HG02588 (cell line): ENCODE measurements around the gene CIITA.
"Not testable (repeated sequence)": the region's sequence is repeated elsewhere in the genome, so short reads cannot be mapped to it uniquely, and the experiment has no call there.

ENCODE experiments used
- ATAC-seq: cut with Tn5 transposase; IDR thresholded peaks from one replicate; pipeline ENCODE4 v1.9.1; 2021; ENCODE audit warnings: mild to moderate bottlenecking, moderate library complexity; ENCODE audit not compliant: unreplicated experiment

CIITA gene

GRCh38 chr16:10876799-10877341 is at the start of gene CIITA:
TSS of gene CIITA (plus strand) at chr16:10877202. CDS start at chr16:10877331, 129 bp downstream.
- ATAC-seq: peak; percentile 48

GRCh38 chr16:10827691-10828341 is 49.2 kb upstream of the CIITA start:
- no peak for ATAC-seq

- no peak for ATAC-seq
Measured at GRCh38 chr16:10828851-10829366, 48.1 kb upstream of the CIITA start.

- ATAC-seq: not testable (repeated sequence)
Measured at GRCh38 chr16:10829390-10830098, 47.5 kb upstream of the CIITA start.

- not testable (repeated sequence) for ATAC-seq
Measured at GRCh38 chr16:10830240-10830639, 46.8 kb upstream of the CIITA start.

- ATAC-seq: no peak
Measured at GRCh38 chr16:10831894-10832886, 44.8 kb upstream of the CIITA start.

- ATAC-seq: no peak
Measured at GRCh38 chr16:10833271-10833670, 43.7 kb upstream of the CIITA start.

GRCh38 chr16:10834130-10834529 is 42.9 kb upstream of the CIITA start:
- ATAC-seq: no peak

- no peak for ATAC-seq
Measured at GRCh38 chr16:10834766-10835165, 42.2 kb upstream of the CIITA start.

- ATAC-seq: no peak
Measured at GRCh38 chr16:10835281-10835931, 41.6 kb upstream of the CIITA start.

- no peak for ATAC-seq
Measured at GRCh38 chr16:10836174-10836853, 40.7 kb upstream of the CIITA start.

- ATAC-seq: no peak
Measured at GRCh38 chr16:10838621-10839278, 38.3 kb upstream of the CIITA start.

- ATAC-seq: no peak
Measured at GRCh38 chr16:10839279-10839666, 37.7 kb upstream of the CIITA start.

GRCh38 chr16:10840703-10841102 is 36.3 kb upstream of the CIITA start:
- ATAC-seq: no peak

GRCh38 chr16:10846213-10846998 is 30.6 kb upstream of the CIITA start:
- ATAC-seq: no peak

- no peak for ATAC-seq
Measured at GRCh38 chr16:10847176-10847575, 29.8 kb upstream of the CIITA start.

GRCh38 chr16:10849736-10850477 is 27.1 kb upstream of the CIITA start:
- ATAC-seq: no peak

GRCh38 chr16:10850478-10850850 is 26.5 kb upstream of the CIITA start:
- ATAC-seq: no peak
